Measurements from ENCODE around the gene ZNF845.

DNA sequence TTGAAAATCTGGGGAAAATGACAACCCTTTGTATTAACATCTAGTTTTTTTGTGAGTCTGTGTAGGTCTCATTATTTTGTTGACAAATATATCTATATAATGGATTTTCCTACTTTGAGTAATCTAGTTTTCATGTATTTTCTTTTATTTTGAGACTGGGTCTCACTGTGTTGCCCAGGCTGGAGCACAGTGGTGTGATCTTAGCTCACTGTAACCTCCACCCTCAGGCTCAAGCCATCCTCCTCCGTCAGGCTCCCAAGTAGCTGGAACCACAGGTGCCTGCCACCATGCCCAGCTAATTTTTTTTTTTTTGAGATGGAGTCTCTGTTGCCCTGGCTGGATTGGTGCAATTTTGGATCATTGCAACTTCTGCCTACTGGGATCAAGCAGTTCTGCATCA, 41.2 kb downstream of the ZNF845 start:
- TF ChIP-seq CTCF (IDR thresholded peaks at IDR 0.05) (no peak), EZH2 (IDR thresholded peaks at IDR 0.05) (no peak), EZH2phosphoT487 (IDR thresholded peaks at IDR 0.05) (no peak)

Measured in neural progenitor cell (in vitro differentiated cells).